Upper lobe of left lung (tissue), 4 donors: ENCODE measurements around the gene DLG2.

Experiments used
- POLR2A ChIP-seq, 4 donors: fragments of 450-650 bp; IDR thresholded peaks; one replicate each; pipeline ENCODE4 v1.5.1; 2016 to 2017; ENCODE audit warnings: antibody characterized with exemption in 4 of 4, mild to moderate bottlenecking in 2 of 4
- TF ChIP-seq, protein P1 (sequence below), 6 experiments: fragments of 450-650 bp in 4 of 6; fragments of 200-600 bp in 2 of 6; sonication (generic) in 2 of 6; IDR thresholded peaks; one replicate each; pipeline ENCODE4 v1.5.1; 2016 to 2019; ENCODE audit warnings: antibody characterized with exemption in 6 of 6

DNA sequence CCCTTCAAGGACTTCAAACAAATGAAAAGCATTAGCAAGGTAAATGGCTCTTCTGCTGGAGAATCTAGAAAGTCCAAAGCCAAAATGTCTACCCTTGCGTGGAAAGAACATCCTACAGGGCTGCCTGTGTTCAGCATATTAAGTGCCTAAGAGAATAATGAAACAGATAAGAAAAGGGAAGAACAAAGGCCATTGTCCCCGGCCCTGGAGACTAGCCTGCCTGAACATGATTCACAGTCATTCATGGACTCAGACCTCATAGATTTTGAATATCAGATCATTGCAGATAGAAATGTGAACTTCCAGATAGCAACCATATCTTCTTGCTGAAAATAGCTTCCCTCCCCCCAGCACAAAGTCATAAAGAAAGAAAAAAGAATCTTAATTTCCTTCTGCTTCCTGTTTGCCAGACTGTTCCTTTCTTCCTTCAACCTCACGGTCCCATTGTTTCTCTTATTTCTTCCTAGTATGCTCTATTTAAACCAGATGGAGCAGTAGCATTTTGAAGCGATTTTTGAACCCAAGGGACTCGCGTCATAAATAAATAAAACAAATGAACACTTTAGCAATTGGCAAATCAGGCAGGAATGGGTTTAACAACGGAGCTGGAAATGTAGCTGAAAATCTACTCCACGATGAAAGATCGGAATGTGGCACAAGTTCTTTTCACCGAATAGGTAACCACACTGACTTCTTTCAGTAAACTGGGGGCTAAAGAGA lies 1932.8 kb downstream of the DLG2 start:
- TF ChIP-seq, protein P1, sequence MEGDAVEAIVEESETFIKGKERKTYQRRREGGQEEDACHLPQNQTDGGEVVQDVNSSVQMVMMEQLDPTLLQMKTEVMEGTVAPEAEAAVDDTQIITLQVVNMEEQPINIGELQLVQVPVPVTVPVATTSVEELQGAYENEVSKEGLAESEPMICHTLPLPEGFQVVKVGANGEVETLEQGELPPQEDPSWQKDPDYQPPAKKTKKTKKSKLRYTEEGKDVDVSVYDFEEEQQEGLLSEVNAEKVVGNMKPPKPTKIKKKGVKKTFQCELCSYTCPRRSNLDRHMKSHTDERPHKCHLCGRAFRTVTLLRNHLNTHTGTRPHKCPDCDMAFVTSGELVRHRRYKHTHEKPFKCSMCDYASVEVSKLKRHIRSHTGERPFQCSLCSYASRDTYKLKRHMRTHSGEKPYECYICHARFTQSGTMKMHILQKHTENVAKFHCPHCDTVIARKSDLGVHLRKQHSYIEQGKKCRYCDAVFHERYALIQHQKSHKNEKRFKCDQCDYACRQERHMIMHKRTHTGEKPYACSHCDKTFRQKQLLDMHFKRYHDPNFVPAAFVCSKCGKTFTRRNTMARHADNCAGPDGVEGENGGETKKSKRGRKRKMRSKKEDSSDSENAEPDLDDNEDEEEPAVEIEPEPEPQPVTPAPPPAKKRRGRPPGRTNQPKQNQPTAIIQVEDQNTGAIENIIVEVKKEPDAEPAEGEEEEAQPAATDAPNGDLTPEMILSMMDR (IDR thresholded peaks at IDR 0.05): no peak
- TF ChIP-seq POLR2A (IDR thresholded peaks at IDR 0.05): no peak
